Aortic smooth muscle cell (primary cell): ENCODE data around the gene PAX3. TPM values are rescaled to one million over a fixed set of nuclear protein-coding genes. Genes with fewer than 3 reads are reported as not detected.

Experiments
- total RNA-seq: library from RNA; depleted of rRNA; stranded (reverse); fragments of >200 nt; gene quantifications from 2 replicates; pipeline ENCODE4 v1.2.3, GENCODE V29; 2014

The PAX3 gene
- total RNA-seq = not detected in 2 replicates

GRCh38 chr2:222298311-222299150, at the start of gene PAX3:
Gene PAX3 (minus strand): TSS chr2:222298998. CDS start chr2:222298615, 383 bp downstream.

Other genes with a start within 250 kb of the PAX3 start
- gene SGPP2, start 125.5 kb upstream of the PAX3 start, total RNA-seq = not detected in 2 replicates